ENCODE data around the gene PIANP.

DNA sequence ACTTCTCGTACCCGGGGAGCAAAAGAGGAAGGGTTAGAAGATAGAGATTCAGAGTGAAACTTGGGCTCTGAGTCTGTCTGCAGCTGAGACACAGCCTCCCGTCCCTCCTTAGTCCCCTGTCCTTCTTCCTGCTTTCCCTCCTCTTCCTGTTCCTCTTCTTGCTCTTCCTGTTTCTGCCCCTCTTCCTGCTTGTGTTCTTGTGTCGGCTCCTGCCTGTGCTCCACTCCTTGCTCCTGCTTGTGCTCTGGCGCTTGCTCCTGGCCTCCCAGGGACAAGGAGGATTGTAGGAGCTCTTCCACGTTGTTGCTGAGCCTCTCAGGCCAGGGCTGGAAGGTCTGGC lies 56.4 kb downstream of the PIANP start:
- TF ChIP-seq POU2F2 (IDR thresholded peaks at IDR 0.05; ENCODE audit: low read depth, low read length) (no peak), PAX5 (IDR thresholded peaks at IDR 0.05; ENCODE audit: insufficient read depth, low read length, severe bottlenecking) (no peak), POLR2AphosphoS5 (IDR thresholded peaks at IDR 0.05; ENCODE audit: low read depth, low read length) (no peak)
